Activated CD8-positive, alpha-beta memory T cell treated with anti-CD3 and anti-CD28 coated beads for 24 hours (primary cell): ENCODE results near the gene SEL1L3.

Source experiments
- DNase-seq: peaks from one replicate; pipeline ENCODE4 v3.0.0-alpha.2; 2020

Gene SEL1L3

GRCh38 chr4:25725870-25726269, 136.9 kb downstream of the SEL1L3 start:
- no peak for DNase-seq

DNA sequence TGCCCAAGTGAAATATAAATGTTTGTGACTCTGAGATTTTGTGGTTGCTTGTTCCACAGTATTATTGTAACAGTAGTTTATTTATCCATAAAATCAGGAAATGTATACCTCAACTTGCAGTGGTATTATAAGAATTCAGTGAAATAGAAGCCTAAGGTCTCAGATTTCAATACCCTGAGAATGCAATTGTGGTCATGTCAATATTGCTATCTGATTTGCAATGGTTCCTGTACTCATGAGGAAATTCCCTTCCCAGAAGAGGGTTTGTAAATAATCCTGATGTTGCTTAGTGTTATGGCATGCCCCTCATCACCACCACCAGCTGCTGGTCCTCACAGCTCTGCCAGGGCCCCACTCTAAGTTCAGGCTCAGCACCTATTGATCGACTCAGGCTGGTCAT, 139.4 kb downstream of the SEL1L3 start:
- no peak for DNase-seq

GRCh38 chr4:25722964-25723363, 139.8 kb downstream of the SEL1L3 start:
- DNase-seq: no peak

DNA sequence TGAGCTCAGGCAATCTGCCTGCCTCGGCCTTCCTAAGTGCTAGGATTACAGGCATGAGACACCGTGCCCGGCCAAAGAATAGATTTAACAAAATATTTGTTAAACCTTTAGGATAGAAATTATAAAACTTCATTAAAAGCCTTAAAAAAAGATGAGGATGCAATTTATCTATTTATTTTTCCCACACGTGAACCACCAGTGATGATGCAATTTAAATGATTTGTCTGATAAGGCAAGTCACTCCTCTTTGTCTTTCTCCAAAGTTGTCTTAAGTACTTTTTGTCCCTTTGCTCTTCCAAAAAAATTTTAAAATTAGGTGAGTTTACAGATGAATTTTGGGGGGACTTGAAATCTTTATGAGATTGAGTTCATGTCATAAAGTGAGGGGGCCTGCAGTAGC, 149.0 kb downstream of the SEL1L3 start:
- DNase-seq: no peak

DNA sequence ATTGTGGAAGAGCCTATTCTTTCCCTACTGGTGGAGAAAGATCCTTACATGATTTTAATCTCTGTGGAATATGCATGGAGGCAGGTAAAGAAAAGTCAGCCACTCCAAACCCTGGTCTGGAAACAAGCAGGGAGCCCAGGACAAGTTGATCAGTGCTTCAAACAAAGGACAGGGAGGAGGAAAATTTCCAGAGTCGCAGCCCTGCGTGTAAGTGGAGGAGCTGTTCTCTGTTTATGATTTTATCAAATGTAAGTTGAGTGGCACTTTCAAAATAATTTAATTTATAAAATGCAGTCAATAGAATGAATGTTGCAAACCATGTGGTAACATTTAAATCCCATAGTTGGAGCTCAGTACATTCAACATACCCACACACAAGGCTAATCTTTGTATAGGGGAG, 150.2 kb downstream of the SEL1L3 start:
- DNase-seq: no peak

- no peak for DNase-seq
Measured at GRCh38 chr4:25710637-25711036, 152.2 kb downstream of the SEL1L3 start.

GRCh38 chr4:25704516-25704915, 158.3 kb downstream of the SEL1L3 start:
- DNase-seq: no peak

DNA sequence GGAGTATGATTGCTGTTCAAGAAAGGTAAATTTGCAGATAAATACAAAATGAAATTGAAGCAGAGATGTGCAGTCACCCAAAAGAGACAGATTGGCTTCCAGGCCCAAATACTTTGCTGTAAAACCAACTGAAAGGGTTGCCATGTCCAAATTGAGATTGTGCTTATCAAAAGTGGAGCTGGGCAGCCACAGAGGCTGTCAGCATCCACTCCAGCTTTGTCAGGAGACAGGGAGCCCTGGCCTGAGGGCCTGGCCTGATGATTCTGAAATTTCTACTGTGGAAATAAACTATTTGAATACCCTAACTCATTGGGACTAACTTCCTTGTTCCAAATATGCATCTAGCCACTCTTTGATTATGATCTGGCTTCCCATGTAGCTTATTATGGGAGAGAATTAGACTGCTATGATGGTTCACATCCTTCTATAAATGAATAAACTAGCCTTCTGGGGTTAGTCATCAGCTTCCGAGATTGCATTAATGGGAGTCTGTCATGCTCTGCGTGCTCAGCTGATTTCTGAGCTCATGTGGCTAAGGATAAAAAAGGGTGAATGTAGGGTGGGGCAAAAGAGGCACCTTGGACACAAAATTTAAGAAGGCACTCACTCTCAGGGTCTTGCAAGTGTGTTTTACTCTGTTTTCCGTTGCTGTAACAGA, 158.9 kb downstream of the SEL1L3 start:
- no peak for DNase-seq

DNA sequence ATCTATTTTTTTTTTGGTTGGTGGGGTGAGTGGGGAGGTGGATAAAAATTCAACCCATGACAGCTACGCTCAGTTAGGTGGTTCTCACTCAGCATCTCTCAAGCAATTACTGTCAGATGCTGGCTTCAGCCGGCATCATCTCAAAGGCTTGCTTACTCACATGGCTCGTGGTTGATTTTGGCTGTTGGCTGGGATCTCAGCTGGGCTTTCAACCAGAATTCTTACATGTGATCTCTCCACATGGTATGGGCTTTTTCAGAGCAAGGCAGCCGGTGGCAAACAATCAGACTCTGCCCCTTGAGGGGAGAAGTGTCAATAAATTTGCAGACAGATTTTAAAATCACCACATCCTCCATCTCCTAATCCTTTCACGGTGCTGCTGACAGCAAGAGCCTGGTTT, 159.9 kb downstream of the SEL1L3 start:
- no peak for DNase-seq

DNA sequence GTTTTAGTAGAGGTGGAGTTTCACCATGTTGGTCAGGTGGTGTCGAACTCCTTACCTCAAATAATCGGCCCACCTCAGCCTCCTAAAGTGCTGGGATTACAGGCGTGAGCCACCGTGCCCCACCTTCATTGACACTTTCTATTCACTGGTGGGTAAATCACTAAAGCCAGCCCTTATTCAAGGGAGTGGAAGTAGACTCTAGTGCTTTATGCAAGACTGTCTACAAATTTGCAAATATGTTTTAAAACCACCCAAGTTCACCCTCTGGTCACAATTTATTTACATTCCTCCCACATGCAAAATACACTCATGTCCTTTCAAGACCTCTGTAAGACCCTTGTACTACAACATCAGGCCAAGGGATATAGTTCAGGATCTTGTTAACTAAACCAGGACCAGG, 162.1 kb downstream of the SEL1L3 start:
- DNase-seq: no peak

- DNase-seq: no peak
Measured at GRCh38 chr4:25697516-25697915, 165.3 kb downstream of the SEL1L3 start.
